Cerebellar nuclear complex (tissue), 1 donor: Measurements from ENCODE around the gene OSR1.
"Not testable (repeated sequence)": the region's sequence is repeated elsewhere in the genome, so short reads cannot be mapped to it uniquely, and the experiment has no call there.

Experiments used
- DNase-seq, 2 experiments: peaks; one replicate each; lab custom pipeline; 2025; lab: John Stamatoyannopoulos, UW

OSR1 gene

GRCh38 chr2:19358242-19359020 lies at the start of gene OSR1:
Gene OSR1, minus strand, starts transcription at chr2:19358623. Its CDS starts 4,818 bp downstream, at chr2:19353805.
- no peak for DNase-seq

GRCh38 chr2:19403785-19404184 lies 45.4 kb upstream of the OSR1 start:
- DNase-seq, result no peak

GRCh38 chr2:19392191-19392590 lies 33.8 kb upstream of the OSR1 start:
- no peak for DNase-seq

- DNase-seq, result not testable (repeated sequence)
Measured at GRCh38 chr2:19389469-19389868, 31.0 kb upstream of the OSR1 start.

- no peak for DNase-seq
Measured at GRCh38 chr2:19380532-19380931, 22.1 kb upstream of the OSR1 start.

- no peak for DNase-seq
Measured at GRCh38 chr2:19378939-19379338, 20.5 kb upstream of the OSR1 start.

GRCh38 chr2:19377717-19378116 lies 19.3 kb upstream of the OSR1 start:
- DNase-seq, result no peak

- no peak for DNase-seq
Measured at GRCh38 chr2:19373352-19373751, 14.9 kb upstream of the OSR1 start.

GRCh38 chr2:19371996-19372582 lies 13.7 kb upstream of the OSR1 start:
- DNase-seq, result no peak

GRCh38 chr2:19369341-19369955 lies 11.0 kb upstream of the OSR1 start:
- no peak for DNase-seq

- no peak for DNase-seq
Measured at GRCh38 chr2:19368760-19369159, 10.3 kb upstream of the OSR1 start.

GRCh38 chr2:19367326-19367725 lies 8.9 kb upstream of the OSR1 start:
- DNase-seq, result no peak

GRCh38 chr2:19365126-19365525 lies 6.7 kb upstream of the OSR1 start:
- no peak for DNase-seq

- no peak for DNase-seq
Measured at GRCh38 chr2:19364014-19364413, 5.6 kb upstream of the OSR1 start.

- no peak for DNase-seq
Measured at GRCh38 chr2:19363474-19363778, 5.0 kb upstream of the OSR1 start.

- no peak for DNase-seq
Measured at GRCh38 chr2:19362755-19363473, 4.5 kb upstream of the OSR1 start.

- no peak for DNase-seq
Measured at GRCh38 chr2:19362094-19362754, 3.8 kb upstream of the OSR1 start.

GRCh38 chr2:19361325-19361990 lies 3.0 kb upstream of the OSR1 start:
- DNase-seq, result no peak

GRCh38 chr2:19360966-19361321 lies 2.5 kb upstream of the OSR1 start:
- no peak for DNase-seq

- no peak for DNase-seq
Measured at GRCh38 chr2:19360266-19360965, 2.0 kb upstream of the OSR1 start.

GRCh38 chr2:19359456-19359855 lies 1.0 kb upstream of the OSR1 start:
- DNase-seq, result no peak
